Calu3 (cell line): ENCODE data around the gene HGF. TPM values are rescaled to one million over a fixed set of nuclear protein-coding genes. Genes with fewer than 3 reads are reported as not detected.

Experiments used
- BruUV-seq: library from RNA; stranded (reverse); fragments of 400-500 nt; replicated peaks from 2 replicates; lab custom pipeline; 2021; lab: Mats Ljungman, UMichigan
- CTCF ChIA-PET: fragments of 300-600 bp; sonication (Branson Sonifier 250); formaldehyde crosslinking; loops from one replicate; lab custom pipeline; 2022; ENCODE audit warnings: antibody characterized with exemption; lab: Charles Lee
- DNase-seq: peaks from one replicate; pipeline ENCODE4 v3.0.0; 2022
- H3K27ac Mint-ChIP-seq: one replicate; pipeline ENCODE4 v1.8.0; 2022; ENCODE audit warnings: mixed read lengths; ENCODE audit not compliant: unreplicated experiment
- H3K27me3 Mint-ChIP-seq: one replicate; pipeline ENCODE4 v1.8.0; 2022; ENCODE audit warnings: mixed read lengths; ENCODE audit not compliant: unreplicated experiment
- H3K36me3 Mint-ChIP-seq: one replicate; pipeline ENCODE4 v1.8.0; 2022; ENCODE audit warnings: mild to moderate bottlenecking, moderate library complexity, mixed read lengths; ENCODE audit not compliant: insufficient read depth, unreplicated experiment
- H3K4me1 Mint-ChIP-seq: one replicate; pipeline ENCODE4 v1.8.0; 2022; ENCODE audit warnings: mild to moderate bottlenecking, low read depth, mixed read lengths; ENCODE audit not compliant: unreplicated experiment
- H3K4me3 Mint-ChIP-seq: one replicate; pipeline ENCODE4 v1.8.0; 2022; ENCODE audit warnings: mild to moderate bottlenecking, low read depth, moderate library complexity, mixed read lengths; ENCODE audit not compliant: unreplicated experiment
- H3K9me3 Mint-ChIP-seq: one replicate; pipeline ENCODE4 v1.8.0; 2022; ENCODE audit warnings: low read depth, mixed read lengths; ENCODE audit not compliant: unreplicated experiment
- intact Hi-C: fragments of 100-400 bp; cut with micrococcal nuclease; formaldehyde crosslinking; loops from one replicate; pipeline ENCODE4 v1.10.0; 2022; ENCODE audit not compliant: unreplicated experiment
- total RNA-seq: library from RNA; stranded (reverse); gene quantifications from 2 replicates; pipeline ENCODE4 v1.2.3, GENCODE V29; 2022
- TF ChIP-seq, protein P1 (sequence below): fragments of 200-600 bp; IDR thresholded peaks from one replicate; pipeline ENCODE4 v1.8.0; 2022; ENCODE audit warnings: antibody characterized with exemption; ENCODE audit not compliant: unreplicated experiment

Gene HGF
- total RNA-seq, 1 experiment from 2014 or later, result not detected

- H3K4me1 Mint-ChIP-seq, result no peaks in the 10 kb centered on the region
These were observed 93.0 kb downstream of the HGF start for GRCh38 chr7:81676813-81677212.

GRCh38 chr7:81676105-81676811 lies 93.6 kb downstream of the HGF start:
- H3K4me1 Mint-ChIP-seq, result no peaks in the 10 kb centered on the region
- BruUV-seq, result no TSS peak
- no peaks in the 10 kb centered on the region for H3K9me3 Mint-ChIP-seq
- CTCF ChIA-PET, result interaction anchor here (0.7 kb wide), 1 partner anchor 11 kb away, joined by 3 read pairs; no protein-coding TSS in a partner anchor
- H3K4me3 Mint-ChIP-seq, result no peak overlapping the region
- TF ChIP-seq, protein P1, sequence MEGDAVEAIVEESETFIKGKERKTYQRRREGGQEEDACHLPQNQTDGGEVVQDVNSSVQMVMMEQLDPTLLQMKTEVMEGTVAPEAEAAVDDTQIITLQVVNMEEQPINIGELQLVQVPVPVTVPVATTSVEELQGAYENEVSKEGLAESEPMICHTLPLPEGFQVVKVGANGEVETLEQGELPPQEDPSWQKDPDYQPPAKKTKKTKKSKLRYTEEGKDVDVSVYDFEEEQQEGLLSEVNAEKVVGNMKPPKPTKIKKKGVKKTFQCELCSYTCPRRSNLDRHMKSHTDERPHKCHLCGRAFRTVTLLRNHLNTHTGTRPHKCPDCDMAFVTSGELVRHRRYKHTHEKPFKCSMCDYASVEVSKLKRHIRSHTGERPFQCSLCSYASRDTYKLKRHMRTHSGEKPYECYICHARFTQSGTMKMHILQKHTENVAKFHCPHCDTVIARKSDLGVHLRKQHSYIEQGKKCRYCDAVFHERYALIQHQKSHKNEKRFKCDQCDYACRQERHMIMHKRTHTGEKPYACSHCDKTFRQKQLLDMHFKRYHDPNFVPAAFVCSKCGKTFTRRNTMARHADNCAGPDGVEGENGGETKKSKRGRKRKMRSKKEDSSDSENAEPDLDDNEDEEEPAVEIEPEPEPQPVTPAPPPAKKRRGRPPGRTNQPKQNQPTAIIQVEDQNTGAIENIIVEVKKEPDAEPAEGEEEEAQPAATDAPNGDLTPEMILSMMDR, result no peak
- intact Hi-C loops, result no loop called here
- no peak overlapping the region for H3K27ac Mint-ChIP-seq
- no peak for DNase-seq
- no peaks in the 10 kb centered on the region for H3K27me3 Mint-ChIP-seq
- H3K36me3 Mint-ChIP-seq, result no peaks in the 10 kb centered on the region

More at GRCh38 chr7:81676813-81677212, 93.0 kb downstream of the HGF start:
- DNase-seq, result no peak
- Mint-ChIP-seq H3K9me3 (no peaks in the 10 kb centered on the region), H3K36me3 (no peaks in the 10 kb centered on the region), H3K27me3 (no peaks in the 10 kb centered on the region), H3K27ac (no peak overlapping the region), H3K4me3 (no peak overlapping the region)
- intact Hi-C loops, result no loop called here
- BruUV-seq, result no TSS peak
- TF ChIP-seq, protein P1, result no peak
- CTCF ChIA-PET, result interaction anchor here (0.7 kb wide), 1 partner anchor 12 kb away, joined by 3 read pairs; no protein-coding TSS in a partner anchor

- CTCF ChIA-PET, result interaction anchor here (1.1 kb wide), 1 partner anchor 10 kb away, joined by 4 read pairs; no protein-coding TSS in a partner anchor
- no peaks in the 10 kb centered on the region for H3K4me1 Mint-ChIP-seq
- H3K36me3 Mint-ChIP-seq, result no peaks in the 10 kb centered on the region
- no peaks in the 10 kb centered on the region for H3K9me3 Mint-ChIP-seq
- no peak overlapping the region for H3K27ac Mint-ChIP-seq
- intact Hi-C loops, result no loop called here
- no peak overlapping the region for H3K4me3 Mint-ChIP-seq
- TF ChIP-seq, protein P1, result no peak
- BruUV-seq, result no TSS peak
- no peaks in the 10 kb centered on the region for H3K27me3 Mint-ChIP-seq
- no peak for DNase-seq
These were observed 95.4 kb downstream of the HGF start for GRCh38 chr7:81674431-81674830.

DNA sequence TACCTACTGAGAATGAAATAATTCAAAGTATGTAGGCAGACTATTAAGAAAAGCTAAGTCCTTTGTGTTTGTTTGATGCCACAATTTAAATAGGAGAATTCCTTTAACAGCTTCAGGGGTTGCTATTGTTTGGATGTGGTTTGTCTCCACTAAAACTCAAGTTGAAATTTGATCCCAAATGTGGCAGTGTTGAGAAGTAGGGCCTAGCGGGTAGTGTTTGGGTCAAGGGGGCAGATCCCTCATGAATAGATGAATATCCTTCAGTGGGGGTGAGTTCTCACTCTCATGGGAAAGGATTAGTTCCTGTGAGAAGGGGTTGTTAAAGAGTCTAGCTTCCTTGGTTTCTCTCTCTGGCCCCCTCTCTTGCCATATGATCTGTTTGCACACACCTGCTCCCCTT lies 97.0 kb downstream of the HGF start:
- TF ChIP-seq, protein P1, result no peak
- H3K9me3 Mint-ChIP-seq, result no peaks in the 10 kb centered on the region
- BruUV-seq, result no TSS peak
- H3K4me3 Mint-ChIP-seq, result no peak overlapping the region
- no peaks in the 10 kb centered on the region for H3K27me3 Mint-ChIP-seq
- no peaks in the 10 kb centered on the region for H3K4me1 Mint-ChIP-seq
- CTCF ChIA-PET, result no interaction called here
- intact Hi-C loops, result no loop called here
- no peaks in the 10 kb centered on the region for H3K36me3 Mint-ChIP-seq
- no peak overlapping the region for H3K27ac Mint-ChIP-seq
- DNase-seq, result no peak
